PC-9 (cell line): ENCODE measurements around the gene PNKP.

Experiments used
- CTCF ChIP-seq: fragments of 200-600 bp; sonication (generic); conservative IDR thresholded peaks from 2 replicates; pipeline ENCODE4 v1.6.1; 2017; ENCODE audit warnings: mixed run types, antibody characterized with exemption, mild to moderate bottlenecking, moderate library complexity
- EZH2 ChIP-seq: fragments of 200-600 bp; sonication (generic); IDR thresholded peaks from 2 replicates; pipeline ENCODE4 v1.8.0; 2017; ENCODE audit warnings: antibody characterized with exemption, low read depth

- TF ChIP-seq CTCF (no peak), EZH2 (no peak)
These were observed 11.3 kb upstream of the PNKP start for GRCh38 chr19:49878744-49879070.
